Measurements from ENCODE around the gene LAPTM5. TPM values are rescaled to one million over a fixed set of nuclear protein-coding genes. Genes with fewer than 3 reads are reported as not detected.

LAPTM5 gene
- total and polyA plus RNA-seq, 2 of the 8 experiments (the other 6 are each of a cell fraction or from before 2014, with no cell fraction given) = 0.37 to 1.4 TPM

GRCh38 chr1:30778154-30778978 is 20.8 kb upstream of the LAPTM5 start:
- H3K56ac ChIP-seq (replicated peaks; ENCODE audit: insufficient read length, low read depth, low read length) = no peak overlapping the region
- no peak overlapping the region for H2BK20ac ChIP-seq (ENCODE audit: low read length)
- H2BK15ac ChIP-seq (ENCODE audit: low read length) = no peak overlapping the region
- DNase-seq (ENCODE audit: low read depth in 1 of 2, low spot score in 2 of 2) (no peak), FAIRE-seq (no peak)
- H3K4me1 ChIP-seq (replicated peaks in 1 of 4; ENCODE audit: control insufficient read depth in 3 of 4, insufficient read depth in 4 of 4, low read length in 3 of 4) = peaks cover 0 to 4% (median 2%) of the 10 kb centered on the region in 4 experiments; a peak in 4 of 7 replicates
- H3K27me3 ChIP-seq (replicated peaks in 1 of 4; ENCODE audit: control insufficient read depth in 3 of 4, extremely low read depth in 1 of 4, insufficient read depth in 3 of 4, low read length in 3 of 4) = no peaks in the 10 kb centered on the region
- H4K8ac ChIP-seq (ENCODE audit: extremely low read depth, insufficient read depth, low read length) = no peak overlapping the region
- H2AK5ac ChIP-seq (ENCODE audit: low read depth, low read length) = no peak overlapping the region
- H3K4me2 ChIP-seq (ENCODE audit: insufficient read depth in 1 of 2, low read depth in 2 of 2, low read length in 2 of 2) = no peak overlapping the region
- H3K9ac ChIP-seq (replicated peaks in 1 of 4; ENCODE audit: extremely low read depth in 1 of 4, low read depth in 3 of 4, low read length in 3 of 4) = no peak overlapping the region
- TF ChIP-seq RFX5 (IDR thresholded peaks at IDR 0.05; ENCODE audit: borderline replicate concordance, low read depth, low read length) (no peak), KDM5A (IDR thresholded peaks at IDR 0.05; ENCODE audit: low read length) (no peak), HDAC2 (IDR thresholded peaks at IDR 0.05; ENCODE audit: borderline replicate concordance in 1 of 2, low read depth in 2 of 2, low read length in 2 of 2) (no peak)
- TF ChIP-seq, protein P1, sequence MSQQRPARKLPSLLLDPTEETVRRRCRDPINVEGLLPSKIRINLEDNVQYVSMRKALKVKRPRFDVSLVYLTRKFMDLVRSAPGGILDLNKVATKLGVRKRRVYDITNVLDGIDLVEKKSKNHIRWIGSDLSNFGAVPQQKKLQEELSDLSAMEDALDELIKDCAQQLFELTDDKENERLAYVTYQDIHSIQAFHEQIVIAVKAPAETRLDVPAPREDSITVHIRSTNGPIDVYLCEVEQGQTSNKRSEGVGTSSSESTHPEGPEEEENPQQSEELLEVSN (IDR thresholded peaks at IDR 0.05) = no peak
- H3K79me1 ChIP-seq (ENCODE audit: low read depth, low read length) = no peaks in the 10 kb centered on the region
- no peak overlapping the region for H3K14ac ChIP-seq (ENCODE audit: insufficient read length)
- POLR2A ChIA-PET (ENCODE audit: partially characterized antibody) = interaction anchor here (0.7 to 1.0 kb wide), 3 partner anchors 14 to 47 kb away, joined by 3 read pairs; no protein-coding TSS in a partner anchor
- no peak overlapping the region for H4K91ac ChIP-seq (replicated peaks; ENCODE audit: insufficient read length, low read length)
- no peak overlapping the region for H3K27ac ChIP-seq (ENCODE audit: low read depth, low read length)
- no peaks in the 10 kb centered on the region for H3K36me3 ChIP-seq (ENCODE audit: control insufficient read depth in 2 of 4, insufficient read depth in 4 of 4, low read length in 3 of 4)
- no peaks in the 10 kb centered on the region for H3K79me2 ChIP-seq (ENCODE audit: control insufficient read depth in 1 of 2, insufficient read depth in 2 of 2, low read length in 2 of 2)
- no peak overlapping the region for H3K18ac ChIP-seq (ENCODE audit: extremely low read depth, low read length)
- no peak overlapping the region for H3K4ac ChIP-seq (replicated peaks; ENCODE audit: insufficient read length, low read depth, low read length)
- no peaks in the 10 kb centered on the region for H3K9me3 ChIP-seq (ENCODE audit: insufficient read depth in 2 of 2, low read depth in 1 of 2, low read length in 1 of 2)
- CTCF ChIA-PET (ENCODE audit: partially characterized antibody) = interaction anchor here (0.7 to 51.2 kb wide), 9 partner anchors 9 to 143 kb away, joined by 3 to 1640 read pairs (median 7); partner anchors contain the start of genes LAPTM5, MATN1 and SDC3
- no peaks in the 10 kb centered on the region for H3K23me2 ChIP-seq (ENCODE audit: low read depth, low read length)
- H2AFZ ChIP-seq (ENCODE audit: low read length) = no peak overlapping the region
- H3K4me3 ChIP-seq (ENCODE audit: extremely low read depth in 1 of 4, insufficient read depth in 2 of 4, low read depth in 3 of 4, low read length in 4 of 4) = no peak overlapping the region
- H2BK120ac ChIP-seq (replicated peaks; ENCODE audit: low read depth, low read length) = no peak overlapping the region
- H2BK5ac ChIP-seq (ENCODE audit: low read depth, low read length) = no peak overlapping the region
- H3K23ac ChIP-seq (ENCODE audit: insufficient read length) = no peak overlapping the region
- H2BK12ac ChIP-seq (ENCODE audit: low read depth, low read length) = 0 out of 2 replicates have a peak overlapping the region, but pooled peaks have one; percentile 50
- no peak overlapping the region for H4K5ac ChIP-seq (ENCODE audit: insufficient read length, low read depth, low read length)
- H4K20me1 ChIP-seq (replicated peaks in 1 of 2; ENCODE audit: control insufficient read depth in 1 of 2, insufficient read depth in 2 of 2, low read length in 2 of 2) = no peaks in the 10 kb centered on the region
- WGBS, 2 experiments (ENCODE audit: extremely low coverage in 1 of 2, insufficient coverage in 1 of 2, insufficient read length in 1 of 2, insufficient replicate concordance in 2 of 2, low coverage in 1 of 2, low lambda C conversion rate in 2 of 2, missing lambda C conversion rate in 1 of 2) = 89% methylated on average over 11 of the region's 11 CpGs; no CpG with 5 or more reads in 1 of the 2 experiments
